ENCODE measurements around the gene PGM1.

DNA sequence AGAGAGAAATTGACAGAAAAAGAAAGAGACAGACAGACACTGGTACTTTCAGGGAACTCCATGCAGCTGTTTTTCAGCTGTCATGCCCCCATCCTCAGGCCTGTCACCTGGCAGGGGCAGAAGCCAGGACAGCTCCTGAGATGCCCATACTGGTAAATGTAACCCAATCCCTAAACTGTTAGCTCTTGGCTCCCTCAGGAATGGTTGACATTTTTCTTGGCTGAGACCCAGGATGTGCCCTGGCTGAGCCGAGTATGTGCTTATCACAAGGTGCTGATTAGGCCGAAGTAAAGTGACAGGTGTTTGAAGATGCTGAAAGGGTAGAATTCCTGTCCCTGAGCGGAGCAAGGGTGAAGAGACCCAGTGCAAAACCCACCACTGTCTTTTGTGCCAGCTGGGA, 50.7 kb downstream of the PGM1 start:
- TF ChIP-seq, protein P1, sequence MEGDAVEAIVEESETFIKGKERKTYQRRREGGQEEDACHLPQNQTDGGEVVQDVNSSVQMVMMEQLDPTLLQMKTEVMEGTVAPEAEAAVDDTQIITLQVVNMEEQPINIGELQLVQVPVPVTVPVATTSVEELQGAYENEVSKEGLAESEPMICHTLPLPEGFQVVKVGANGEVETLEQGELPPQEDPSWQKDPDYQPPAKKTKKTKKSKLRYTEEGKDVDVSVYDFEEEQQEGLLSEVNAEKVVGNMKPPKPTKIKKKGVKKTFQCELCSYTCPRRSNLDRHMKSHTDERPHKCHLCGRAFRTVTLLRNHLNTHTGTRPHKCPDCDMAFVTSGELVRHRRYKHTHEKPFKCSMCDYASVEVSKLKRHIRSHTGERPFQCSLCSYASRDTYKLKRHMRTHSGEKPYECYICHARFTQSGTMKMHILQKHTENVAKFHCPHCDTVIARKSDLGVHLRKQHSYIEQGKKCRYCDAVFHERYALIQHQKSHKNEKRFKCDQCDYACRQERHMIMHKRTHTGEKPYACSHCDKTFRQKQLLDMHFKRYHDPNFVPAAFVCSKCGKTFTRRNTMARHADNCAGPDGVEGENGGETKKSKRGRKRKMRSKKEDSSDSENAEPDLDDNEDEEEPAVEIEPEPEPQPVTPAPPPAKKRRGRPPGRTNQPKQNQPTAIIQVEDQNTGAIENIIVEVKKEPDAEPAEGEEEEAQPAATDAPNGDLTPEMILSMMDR (IDR thresholded peaks at IDR 0.05; ENCODE audit: low read length) = no peak
- no peak for TF ChIP-seq EZH2 (IDR thresholded peaks at IDR 0.05; ENCODE audit: borderline replicate concordance, low read length)

Data from OCI-LY1 (cell line).